ENCODE measurements around the gene C11orf52. TPM values are rescaled to one million over a fixed set of nuclear protein-coding genes. Genes with fewer than 3 reads are reported as not detected.
"Not testable (repeated sequence)": the region's sequence is repeated elsewhere in the genome, so short reads cannot be mapped to it uniquely, and the experiment has no call there.

C11orf52 gene
- total RNA-seq, 1 experiment from 2014 or later, result 14.4 TPM

DNA sequence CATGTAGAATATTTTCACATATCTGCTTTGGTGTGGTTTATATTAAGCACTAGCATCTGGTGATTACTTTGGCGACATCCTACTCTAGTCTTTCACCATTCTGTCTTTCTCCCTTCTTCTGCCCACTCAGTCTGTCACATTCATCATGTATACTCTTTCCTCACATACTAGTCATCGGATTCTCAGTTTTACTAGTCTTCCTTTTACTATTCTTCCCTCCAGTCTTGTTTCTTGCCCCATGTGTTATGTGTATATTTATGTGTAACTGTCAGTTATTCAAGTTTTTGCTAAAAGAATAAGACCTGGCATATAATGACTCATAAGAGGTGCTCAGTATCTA, 13.9 kb downstream of the C11orf52 start:
- intact Hi-C loops (cut with micrococcal nuclease; ENCODE audit: unreplicated experiment), result no loop called here
- Histone ChIP-seq H3K36me3 (ENCODE audit: control insufficient read depth, insufficient read depth, low read length) (no peaks in the 10 kb centered on the region), H3K9me3 (no peaks in the 10 kb centered on the region), H3K4me1 (peaks cover 17% of the 10 kb centered on the region), H3K4me3 (ENCODE audit: low read depth, low read length) (no peak overlapping the region), H3K27me3 (replicated peaks; ENCODE audit: control insufficient read depth, insufficient read depth, low read length) (no peaks in the 10 kb centered on the region)
- Mint-ChIP-seq H3K4me1 (ENCODE audit: low read depth, unreplicated experiment) (peaks cover 15% of the 10 kb centered on the region), H3K4me3 (ENCODE audit: unreplicated experiment) (no peak overlapping the region), H3K27me3 (ENCODE audit: insufficient read depth, unreplicated experiment) (no peaks in the 10 kb centered on the region), H3K9me3 (ENCODE audit: unreplicated experiment) (no peaks in the 10 kb centered on the region), H3K27ac (ENCODE audit: unreplicated experiment) (no peak overlapping the region), H3K36me3 (ENCODE audit: insufficient read depth, unreplicated experiment) (peaks cover 3% of the 10 kb centered on the region)
- BruUV-seq (replicated peaks), result no TSS peak
- POLR2A ChIA-PET, result no interaction called here
- no peak for DNase-seq
- CTCF ChIA-PET, result interaction anchor here (1.4 to 2.0 kb wide), 4 partner anchors 11 to 65 kb away, joined by 4 to 102 read pairs (median 6); partner anchors contain the start of gene ALG9
- TF ChIP-seq, protein P1, sequence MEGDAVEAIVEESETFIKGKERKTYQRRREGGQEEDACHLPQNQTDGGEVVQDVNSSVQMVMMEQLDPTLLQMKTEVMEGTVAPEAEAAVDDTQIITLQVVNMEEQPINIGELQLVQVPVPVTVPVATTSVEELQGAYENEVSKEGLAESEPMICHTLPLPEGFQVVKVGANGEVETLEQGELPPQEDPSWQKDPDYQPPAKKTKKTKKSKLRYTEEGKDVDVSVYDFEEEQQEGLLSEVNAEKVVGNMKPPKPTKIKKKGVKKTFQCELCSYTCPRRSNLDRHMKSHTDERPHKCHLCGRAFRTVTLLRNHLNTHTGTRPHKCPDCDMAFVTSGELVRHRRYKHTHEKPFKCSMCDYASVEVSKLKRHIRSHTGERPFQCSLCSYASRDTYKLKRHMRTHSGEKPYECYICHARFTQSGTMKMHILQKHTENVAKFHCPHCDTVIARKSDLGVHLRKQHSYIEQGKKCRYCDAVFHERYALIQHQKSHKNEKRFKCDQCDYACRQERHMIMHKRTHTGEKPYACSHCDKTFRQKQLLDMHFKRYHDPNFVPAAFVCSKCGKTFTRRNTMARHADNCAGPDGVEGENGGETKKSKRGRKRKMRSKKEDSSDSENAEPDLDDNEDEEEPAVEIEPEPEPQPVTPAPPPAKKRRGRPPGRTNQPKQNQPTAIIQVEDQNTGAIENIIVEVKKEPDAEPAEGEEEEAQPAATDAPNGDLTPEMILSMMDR (IDR thresholded peaks at IDR 0.05; ENCODE audit: insufficient read depth in 1 of 2, low read depth in 1 of 2, low read length in 1 of 2, severe bottlenecking in 1 of 2, unreplicated experiment in 1 of 2), result no peak

DNA sequence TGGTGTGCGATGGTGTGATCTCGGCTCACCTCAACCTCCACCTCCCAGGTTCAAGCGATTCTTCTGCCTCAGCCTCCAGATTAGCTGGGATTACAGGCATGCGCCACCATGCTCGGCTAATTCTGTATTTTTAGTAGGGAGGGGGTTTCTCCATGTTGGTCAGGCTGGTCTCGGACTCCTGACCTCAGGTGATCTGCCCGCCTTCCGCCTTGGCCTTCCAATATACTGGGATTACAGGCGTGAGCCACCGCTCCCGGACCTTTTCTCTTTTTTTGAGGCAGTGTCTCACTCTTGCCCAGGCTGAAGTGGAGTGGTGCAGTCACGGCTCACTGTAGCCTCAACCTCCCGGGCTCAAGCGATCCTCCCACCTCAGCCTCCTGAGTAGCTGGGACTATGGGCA, 14.5 kb downstream of the C11orf52 start:
- H3K9me3 ChIP-seq; H3K4me3 Mint-ChIP-seq (ENCODE audit: unreplicated experiment); DNase-seq; H3K27me3 Mint-ChIP-seq (ENCODE audit: insufficient read depth, unreplicated experiment); H3K36me3 Mint-ChIP-seq (ENCODE audit: insufficient read depth, unreplicated experiment); H3K4me3 ChIP-seq (ENCODE audit: low read depth, low read length); H3K27me3 ChIP-seq (replicated peaks; ENCODE audit: control insufficient read depth, insufficient read depth, low read length); BruUV-seq (replicated peaks); H3K36me3 ChIP-seq (ENCODE audit: control insufficient read depth, insufficient read depth, low read length); intact Hi-C loops (cut with micrococcal nuclease; ENCODE audit: unreplicated experiment); POLR2A ChIA-PET; H3K9me3 Mint-ChIP-seq (ENCODE audit: unreplicated experiment); H3K27ac Mint-ChIP-seq (ENCODE audit: unreplicated experiment): not testable (repeated sequence)
- CTCF ChIA-PET, result interaction anchor here (0.6 to 5.5 kb wide), 2 partner anchors 48 to 857 kb away, joined by 3 to 66 read pairs; no protein-coding TSS in a partner anchor
- peaks cover 17% of the 10 kb centered on the region for H3K4me1 ChIP-seq
- H3K4me1 Mint-ChIP-seq (ENCODE audit: low read depth, unreplicated experiment), result peaks cover 15% of the 10 kb centered on the region

DNA sequence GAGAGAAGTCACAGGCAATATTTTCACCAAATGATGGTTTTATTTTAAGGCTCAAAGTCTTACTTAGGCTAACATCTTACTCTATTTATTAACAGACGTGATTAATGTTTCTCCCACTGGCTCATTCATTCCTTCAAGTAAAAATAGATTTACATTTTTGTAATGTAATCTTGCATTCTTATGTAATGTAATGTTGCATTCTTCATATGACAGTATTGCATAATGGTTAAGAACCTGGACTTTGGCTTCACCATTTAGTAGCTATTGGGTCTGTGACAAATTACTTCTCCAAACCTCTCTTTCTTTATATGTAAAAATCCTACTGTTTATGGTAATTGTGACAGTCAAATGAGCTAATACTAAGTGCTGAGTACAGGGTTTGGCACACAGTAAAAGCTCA, 15.2 kb downstream of the C11orf52 start:
- Histone ChIP-seq H3K4me3 (ENCODE audit: low read depth, low read length) (no peak overlapping the region), H3K4me1 (peaks cover 17% of the 10 kb centered on the region), H3K27me3 (replicated peaks; ENCODE audit: control insufficient read depth, insufficient read depth, low read length) (no peaks in the 10 kb centered on the region), H3K36me3 (ENCODE audit: control insufficient read depth, insufficient read depth, low read length) (no peaks in the 10 kb centered on the region), H3K9me3 (no peaks in the 10 kb centered on the region)
- no peak for DNase-seq
- intact Hi-C loops (cut with micrococcal nuclease; ENCODE audit: unreplicated experiment), result no loop called here
- TF ChIP-seq, protein P1 (IDR thresholded peaks at IDR 0.05; ENCODE audit: insufficient read depth in 1 of 2, low read depth in 1 of 2, low read length in 1 of 2, severe bottlenecking in 1 of 2, unreplicated experiment in 1 of 2), result no peak
- ChIA-PET CTCF (interaction anchor here (0.7 to 5.5 kb wide), 4 partner anchors 11 to 89 kb away, joined by 3 to 66 read pairs (median 6); no protein-coding TSS in a partner anchor), POLR2A (interaction anchor here (0.6 to 1.0 kb wide), 3 partner anchors 15 to 75 kb away, joined by 3 to 5 read pairs (median 3); partner anchors contain the start of gene C11orf52)
- no peaks in the 10 kb centered on the region for H3K9me3 Mint-ChIP-seq (ENCODE audit: unreplicated experiment)
- H3K4me3 Mint-ChIP-seq (ENCODE audit: unreplicated experiment), result no peak overlapping the region
- H3K27me3 Mint-ChIP-seq (ENCODE audit: insufficient read depth, unreplicated experiment), result no peaks in the 10 kb centered on the region
- no TSS peak for BruUV-seq (replicated peaks)
- peaks cover 5% of the 10 kb centered on the region for H3K36me3 Mint-ChIP-seq (ENCODE audit: insufficient read depth, unreplicated experiment)
- peaks cover 15% of the 10 kb centered on the region for H3K4me1 Mint-ChIP-seq (ENCODE audit: low read depth, unreplicated experiment)
- no peak overlapping the region for H3K27ac Mint-ChIP-seq (ENCODE audit: unreplicated experiment)

Measured in Caco-2 (cell line).